Colonic mucosa (tissue), 4 donors: Measurements from ENCODE around the gene DACH2. TPM values are rescaled to one million over a fixed set of nuclear protein-coding genes. Genes with fewer than 3 reads are reported as not detected.

Experiments
- DNase-seq: peaks from one replicate; pipeline ENCODE4 v3.0.0-alpha.2; 2020
- H3K27ac ChIP-seq: fragments of 200-600 bp; one replicate; pipeline ENCODE4 v1.8.0; 2021
- H3K27me3 ChIP-seq: fragments of 200-600 bp; one replicate; pipeline ENCODE4 v1.8.0; 2021
- H3K36me3 ChIP-seq: fragments of 200-600 bp; one replicate; pipeline ENCODE4 v1.8.0; 2021
- H3K4me1 ChIP-seq: fragments of 200-600 bp; one replicate; pipeline ENCODE4 v1.8.0; 2021; ENCODE audit warnings: mild to moderate bottlenecking
- H3K4me3 ChIP-seq: fragments of 200-600 bp; one replicate; pipeline ENCODE4 v1.8.0; 2021
- H3K9ac ChIP-seq, 2 donors: one replicate each; pipeline ENCODE4 v1.7.0; 2013; ENCODE audit warnings: control low read depth in 2 of 2, low read depth in 2 of 2, low read length in 2 of 2
- H3K9me3 ChIP-seq: fragments of 200-600 bp; one replicate; pipeline ENCODE4 v1.8.0; 2021
- intact Hi-C: fragments of 100-400 bp; cut with DNase I; formaldehyde crosslinking; loops from one replicate; pipeline ENCODE4 v1.14.1; 2022
- total RNA-seq, 2 donors: library from RNA; stranded (reverse); fragmentation: NEBNext Ultra II Directional in 1 of 2; extraction: Animal tissue kit (Norgen Biotek cat#: 25700) in 1 of 2; gene quantifications; one replicate each; pipeline ENCODE4 v1.2.1, GENCODE V29; 2021
- TF ChIP-seq, protein P1 (sequence below): fragments of 200-600 bp; IDR thresholded peaks from one replicate; pipeline ENCODE4 v1.8.0; 2022; ENCODE audit warnings: antibody characterized with exemption, mild to moderate bottlenecking
- donor health status: healthy.
- donor health status: DM: no; HTN: no; CAD: no.
- donor health status: DM: no; HTN: no; CAD: no.

Gene DACH2
- total RNA-seq: under 1 TPM in 1 of 2 donors, not detected in 1; 0.05 TPM

DNA sequence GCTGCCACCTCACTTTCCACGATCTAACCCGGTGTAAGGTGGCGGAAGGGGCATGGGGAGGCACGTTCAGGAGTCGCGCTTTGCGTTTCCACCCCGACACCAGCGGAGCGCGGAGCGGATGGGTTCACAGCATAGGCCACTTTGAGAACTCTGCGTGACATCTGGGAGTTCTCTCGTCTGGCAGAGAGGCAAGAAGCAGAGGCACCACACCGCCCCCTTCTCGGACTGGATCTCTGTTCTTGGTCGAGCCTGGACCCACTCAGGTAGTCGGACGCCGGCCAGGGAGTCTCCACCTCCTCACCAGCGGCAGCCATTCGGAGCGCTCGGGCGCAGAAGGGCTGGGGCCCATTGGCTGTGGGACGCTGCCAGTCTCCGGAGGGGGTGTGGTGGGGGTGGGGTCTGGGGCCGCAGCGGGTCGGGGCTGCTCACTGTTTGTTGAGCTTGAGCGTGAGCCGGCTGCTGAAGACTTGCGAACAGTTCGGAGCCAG, at the start of gene DACH2:
Gene DACH2, plus strand, starts transcription at position 428 of the 488 bp plus-strand sequence.
- Histone ChIP-seq H3K4me1 (no peaks in the 10 kb centered on the region), H3K27ac (no peak within 1 kb of the TSS), H3K9me3 (no peaks in the 10 kb centered on the region), H3K4me3 (peak within 1 kb of the TSS; percentile 30), H3K36me3 (no peaks in the 10 kb centered on the region), H3K9ac (no peak within 1 kb of the TSS), H3K27me3 (peaks cover 4% of the 10 kb centered on the region)
- DNase-seq: peak; percentile 68
- TF ChIP-seq, protein P1, sequence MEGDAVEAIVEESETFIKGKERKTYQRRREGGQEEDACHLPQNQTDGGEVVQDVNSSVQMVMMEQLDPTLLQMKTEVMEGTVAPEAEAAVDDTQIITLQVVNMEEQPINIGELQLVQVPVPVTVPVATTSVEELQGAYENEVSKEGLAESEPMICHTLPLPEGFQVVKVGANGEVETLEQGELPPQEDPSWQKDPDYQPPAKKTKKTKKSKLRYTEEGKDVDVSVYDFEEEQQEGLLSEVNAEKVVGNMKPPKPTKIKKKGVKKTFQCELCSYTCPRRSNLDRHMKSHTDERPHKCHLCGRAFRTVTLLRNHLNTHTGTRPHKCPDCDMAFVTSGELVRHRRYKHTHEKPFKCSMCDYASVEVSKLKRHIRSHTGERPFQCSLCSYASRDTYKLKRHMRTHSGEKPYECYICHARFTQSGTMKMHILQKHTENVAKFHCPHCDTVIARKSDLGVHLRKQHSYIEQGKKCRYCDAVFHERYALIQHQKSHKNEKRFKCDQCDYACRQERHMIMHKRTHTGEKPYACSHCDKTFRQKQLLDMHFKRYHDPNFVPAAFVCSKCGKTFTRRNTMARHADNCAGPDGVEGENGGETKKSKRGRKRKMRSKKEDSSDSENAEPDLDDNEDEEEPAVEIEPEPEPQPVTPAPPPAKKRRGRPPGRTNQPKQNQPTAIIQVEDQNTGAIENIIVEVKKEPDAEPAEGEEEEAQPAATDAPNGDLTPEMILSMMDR: no peak
- intact Hi-C loops: no loop called here

DNA sequence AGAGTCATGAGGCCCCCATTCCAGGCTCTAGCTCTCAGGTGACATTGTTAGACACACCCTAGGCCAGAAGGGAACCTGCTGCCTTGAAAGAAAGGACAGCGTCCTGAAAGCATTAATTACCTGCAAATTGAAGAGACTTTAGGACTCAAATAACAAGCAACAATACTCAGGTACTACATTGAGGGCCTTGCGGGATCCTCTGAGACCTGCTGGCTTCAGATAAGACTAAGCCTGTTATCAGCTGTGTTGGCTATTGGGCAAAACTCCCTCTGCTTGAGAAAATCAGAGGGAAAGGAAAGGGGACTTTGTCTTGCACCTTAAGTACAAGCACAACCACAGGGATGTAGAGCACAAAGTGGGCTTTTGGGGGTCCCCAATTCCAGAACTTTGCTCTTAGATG, 45.9 kb upstream of the DACH2 start:
- no peak overlapping the region for H3K9ac ChIP-seq
- no peak overlapping the region for H3K27ac ChIP-seq
- no peaks in the 10 kb centered on the region for H3K36me3 ChIP-seq
- TF ChIP-seq, protein P1: no peak
- H3K27me3 ChIP-seq: no peaks in the 10 kb centered on the region
- no peak overlapping the region for H3K4me3 ChIP-seq
- no peak for DNase-seq
- intact Hi-C loops: no loop called here
- no peaks in the 10 kb centered on the region for H3K9me3 ChIP-seq
- no peaks in the 10 kb centered on the region for H3K4me1 ChIP-seq

DNA sequence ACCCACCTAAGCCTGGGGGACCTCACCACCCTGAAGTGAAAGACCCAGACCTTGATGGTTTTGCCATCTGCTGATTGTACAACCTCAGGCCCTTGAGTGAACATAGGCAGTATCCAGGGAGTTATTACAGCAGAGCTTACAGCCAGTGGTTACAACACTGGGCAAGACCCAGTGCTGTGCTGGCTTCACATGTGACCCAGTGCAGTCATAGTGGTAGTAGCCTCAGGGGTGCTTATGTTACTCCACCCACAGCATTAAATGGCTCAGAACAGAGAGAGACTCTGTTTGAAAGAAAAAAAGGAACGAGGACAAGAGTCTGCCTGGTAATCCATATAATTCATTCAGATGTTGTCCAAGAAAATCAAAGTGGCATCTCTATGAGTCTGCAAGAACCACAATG, 45.2 kb upstream of the DACH2 start:
- no peak for DNase-seq
- no peak overlapping the region for H3K9ac ChIP-seq
- TF ChIP-seq, protein P1: no peak
- no peaks in the 10 kb centered on the region for H3K9me3 ChIP-seq
- H3K4me3 ChIP-seq: no peak overlapping the region
- no peaks in the 10 kb centered on the region for H3K27me3 ChIP-seq
- no peaks in the 10 kb centered on the region for H3K36me3 ChIP-seq
- H3K27ac ChIP-seq: no peak overlapping the region
- H3K4me1 ChIP-seq: no peaks in the 10 kb centered on the region
- intact Hi-C loops: no loop called here

DNA sequence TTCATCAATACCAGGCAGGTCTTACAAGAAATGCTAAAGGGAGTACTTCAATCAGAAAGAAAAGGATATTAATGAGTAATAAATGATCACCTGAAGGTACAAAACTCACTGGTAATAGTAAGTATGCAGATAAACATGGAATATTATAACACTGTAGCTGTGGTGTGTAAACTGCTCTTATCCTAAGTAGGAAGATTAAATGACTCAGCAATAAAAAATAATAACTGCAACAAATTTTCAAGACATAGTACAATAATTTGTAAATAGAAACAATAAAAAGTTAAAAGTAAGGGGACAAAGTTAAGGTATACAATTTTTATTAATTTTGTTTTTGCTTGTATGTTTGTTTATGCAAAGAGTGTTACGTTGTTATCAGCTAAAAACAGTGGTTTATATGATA, 43.7 kb upstream of the DACH2 start:
- Histone ChIP-seq H3K27me3 (no peaks in the 10 kb centered on the region), H3K9me3 (no peaks in the 10 kb centered on the region), H3K27ac (no peak overlapping the region), H3K9ac (no peak overlapping the region), H3K4me3 (no peak overlapping the region), H3K36me3 (no peaks in the 10 kb centered on the region), H3K4me1 (no peaks in the 10 kb centered on the region)
- TF ChIP-seq, protein P1: no peak
- DNase-seq: no peak
- intact Hi-C loops: no loop called here

DNA sequence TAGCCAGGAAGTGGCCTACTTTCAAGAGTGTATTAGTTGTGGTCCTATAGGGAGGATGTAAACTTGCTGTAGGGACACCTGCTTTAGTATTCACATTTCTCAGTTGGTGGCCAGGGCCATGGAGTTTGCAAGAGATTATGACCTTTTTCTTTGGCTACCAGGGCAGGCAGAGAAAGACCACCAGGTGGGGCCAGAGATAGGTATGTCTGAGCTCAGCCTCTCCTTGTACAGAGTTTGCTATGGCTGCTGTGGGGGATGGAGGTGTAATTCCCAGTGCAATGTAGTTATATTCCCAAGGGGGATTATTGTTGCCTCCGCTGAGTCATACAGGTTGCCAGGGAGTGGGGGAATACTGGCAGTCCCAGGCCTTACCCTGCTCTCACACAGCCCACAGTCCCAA, 26.3 kb upstream of the DACH2 start:
- no peaks in the 10 kb centered on the region for H3K9me3 ChIP-seq
- no peaks in the 10 kb centered on the region for H3K4me1 ChIP-seq
- no peaks in the 10 kb centered on the region for H3K36me3 ChIP-seq
- TF ChIP-seq, protein P1: no peak
- H3K4me3 ChIP-seq: no peak overlapping the region
- intact Hi-C loops: no loop called here
- no peak for DNase-seq
- no peak overlapping the region for H3K27ac ChIP-seq
- no peak overlapping the region for H3K9ac ChIP-seq
- H3K27me3 ChIP-seq: no peaks in the 10 kb centered on the region

DNA sequence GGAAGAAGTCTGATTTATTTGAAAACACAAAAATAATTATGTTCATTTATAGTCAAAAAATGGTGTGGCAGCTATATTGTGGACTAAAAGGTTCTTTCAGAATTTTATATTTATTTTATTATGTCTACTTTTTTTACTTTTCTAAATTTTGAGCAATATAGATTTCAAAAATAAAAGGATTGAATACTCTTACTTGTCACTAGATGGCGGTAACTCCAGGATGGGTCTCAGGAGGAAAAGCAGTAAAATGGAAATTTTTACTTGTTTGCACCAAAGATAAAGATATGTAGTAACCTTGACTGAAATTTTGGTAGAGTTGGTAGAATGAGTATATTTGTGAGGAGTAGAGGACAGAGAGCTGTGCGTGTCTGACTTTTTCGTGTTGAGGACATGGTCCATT, 14.5 kb upstream of the DACH2 start:
- no peak for DNase-seq
- no peaks in the 10 kb centered on the region for H3K27me3 ChIP-seq
- H3K4me3 ChIP-seq: no peak overlapping the region
- H3K9me3 ChIP-seq: no peaks in the 10 kb centered on the region
- TF ChIP-seq, protein P1: peak; percentile 59
- H3K9ac ChIP-seq: no peak overlapping the region
- H3K36me3 ChIP-seq: no peaks in the 10 kb centered on the region
- no peak overlapping the region for H3K27ac ChIP-seq
- intact Hi-C loops: no loop called here
- H3K4me1 ChIP-seq: no peaks in the 10 kb centered on the region
